Upper lobe of left lung (tissue), 4 donors: ENCODE results near the gene NUP153.

Experiments
- POLR2A ChIP-seq, 4 donors: fragments of 450-650 bp; IDR thresholded peaks; one replicate each; pipeline ENCODE4 v1.5.1; 2016 to 2017; ENCODE audit warnings: antibody characterized with exemption in 4 of 4, mild to moderate bottlenecking in 2 of 4
- TF ChIP-seq, protein P1 (sequence below), 6 experiments: fragments of 450-650 bp in 4 of 6; fragments of 200-600 bp in 2 of 6; sonication (generic) in 2 of 6; IDR thresholded peaks; one replicate each; pipeline ENCODE4 v1.5.1; 2016 to 2019; ENCODE audit warnings: antibody characterized with exemption in 6 of 6

DNA sequence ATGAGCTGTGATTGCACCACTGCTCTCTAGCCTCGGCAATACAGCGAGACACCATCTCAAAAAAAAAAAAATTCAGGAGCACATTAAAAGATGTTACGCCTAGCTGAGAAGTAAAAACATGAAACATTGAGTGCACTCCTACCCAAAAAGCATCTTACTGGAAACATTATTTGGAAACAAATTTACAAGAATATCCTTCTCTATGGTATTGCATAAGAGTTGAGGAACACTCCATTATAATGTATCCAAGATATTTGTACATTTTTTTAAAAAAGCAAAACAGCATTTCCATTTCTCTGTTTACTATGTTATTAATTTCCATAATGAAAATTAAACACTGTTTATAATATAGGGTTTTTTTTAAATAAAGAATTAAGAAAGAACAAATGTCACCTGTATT is 58.0 kb downstream of the NUP153 start:
- TF ChIP-seq, protein P1, sequence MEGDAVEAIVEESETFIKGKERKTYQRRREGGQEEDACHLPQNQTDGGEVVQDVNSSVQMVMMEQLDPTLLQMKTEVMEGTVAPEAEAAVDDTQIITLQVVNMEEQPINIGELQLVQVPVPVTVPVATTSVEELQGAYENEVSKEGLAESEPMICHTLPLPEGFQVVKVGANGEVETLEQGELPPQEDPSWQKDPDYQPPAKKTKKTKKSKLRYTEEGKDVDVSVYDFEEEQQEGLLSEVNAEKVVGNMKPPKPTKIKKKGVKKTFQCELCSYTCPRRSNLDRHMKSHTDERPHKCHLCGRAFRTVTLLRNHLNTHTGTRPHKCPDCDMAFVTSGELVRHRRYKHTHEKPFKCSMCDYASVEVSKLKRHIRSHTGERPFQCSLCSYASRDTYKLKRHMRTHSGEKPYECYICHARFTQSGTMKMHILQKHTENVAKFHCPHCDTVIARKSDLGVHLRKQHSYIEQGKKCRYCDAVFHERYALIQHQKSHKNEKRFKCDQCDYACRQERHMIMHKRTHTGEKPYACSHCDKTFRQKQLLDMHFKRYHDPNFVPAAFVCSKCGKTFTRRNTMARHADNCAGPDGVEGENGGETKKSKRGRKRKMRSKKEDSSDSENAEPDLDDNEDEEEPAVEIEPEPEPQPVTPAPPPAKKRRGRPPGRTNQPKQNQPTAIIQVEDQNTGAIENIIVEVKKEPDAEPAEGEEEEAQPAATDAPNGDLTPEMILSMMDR (IDR thresholded peaks at IDR 0.05), result no peak
- no peak for TF ChIP-seq POLR2A (IDR thresholded peaks at IDR 0.05)
